Left renal cortex interstitium (tissue), 4 donors: ENCODE measurements around the gene PERM1. TPM values are rescaled to one million over a fixed set of nuclear protein-coding genes. Genes with fewer than 3 reads are reported as not detected.
"Not testable (repeated sequence)": the region's sequence is repeated elsewhere in the genome, so short reads cannot be mapped to it uniquely, and the experiment has no call there.

Experiments
- DNase-seq, 4 donors: peaks; one replicate each; pipeline ENCODE4 v3.0.0-alpha.2; 2013; ENCODE audit warnings: low read depth in 4 of 4, low spot score in 2 of 4, missing footprints in 1 of 4
- polyA plus RNA-seq, 4 donors: library from polyadenylated mRNA; unstranded; fragments of 120-200 nt; gene quantifications; one replicate each; pipeline ENCODE4 v1.2.1, GENCODE V29; 2013; ENCODE audit not compliant: insufficient read length in 4 of 4

The PERM1 gene
- polyA plus RNA-seq, 4 donors, result 0.30 to 0.46 TPM; not detected in 2

DNA sequence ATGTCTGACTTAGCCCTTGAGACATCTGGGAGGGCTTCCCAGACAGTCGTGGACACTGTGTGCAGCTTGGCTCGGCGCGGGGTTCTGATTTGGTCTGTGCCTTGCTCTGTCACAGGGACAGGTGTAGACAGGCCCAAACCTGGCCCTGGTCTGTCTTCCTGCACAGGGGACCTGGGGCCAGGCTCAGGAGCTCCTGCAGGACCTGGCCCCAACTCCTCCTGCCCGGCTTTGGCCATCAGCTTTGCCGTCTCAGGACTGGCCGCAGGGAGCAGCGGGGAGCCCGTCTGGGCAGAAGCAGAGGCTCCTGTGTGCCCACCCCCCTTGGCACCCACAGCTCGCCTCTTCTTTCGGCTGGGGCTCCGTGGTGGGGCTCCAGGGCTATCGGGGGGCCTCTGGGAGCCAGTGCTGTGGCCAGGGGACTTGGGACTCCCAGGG, 1.7 kb downstream of the PERM1 start:
- no peak for DNase-seq

DNA sequence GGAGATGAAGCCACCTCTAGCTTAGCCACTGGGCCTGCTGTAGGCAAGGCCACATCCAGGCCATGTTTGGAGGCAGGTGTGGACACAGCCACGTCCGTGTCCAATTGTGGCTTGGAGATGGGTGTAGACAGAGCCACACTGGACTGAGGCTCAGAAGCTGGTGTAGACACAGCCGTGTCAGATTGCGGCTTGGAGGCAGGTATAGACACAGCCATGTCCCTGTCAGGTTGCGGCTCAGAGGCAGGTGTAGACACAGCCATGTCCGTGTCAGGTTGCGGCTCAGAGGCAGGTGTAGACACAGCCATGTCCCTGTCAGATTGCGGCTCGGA, 2.2 kb downstream of the PERM1 start:
- DNase-seq, result no peak

DNA sequence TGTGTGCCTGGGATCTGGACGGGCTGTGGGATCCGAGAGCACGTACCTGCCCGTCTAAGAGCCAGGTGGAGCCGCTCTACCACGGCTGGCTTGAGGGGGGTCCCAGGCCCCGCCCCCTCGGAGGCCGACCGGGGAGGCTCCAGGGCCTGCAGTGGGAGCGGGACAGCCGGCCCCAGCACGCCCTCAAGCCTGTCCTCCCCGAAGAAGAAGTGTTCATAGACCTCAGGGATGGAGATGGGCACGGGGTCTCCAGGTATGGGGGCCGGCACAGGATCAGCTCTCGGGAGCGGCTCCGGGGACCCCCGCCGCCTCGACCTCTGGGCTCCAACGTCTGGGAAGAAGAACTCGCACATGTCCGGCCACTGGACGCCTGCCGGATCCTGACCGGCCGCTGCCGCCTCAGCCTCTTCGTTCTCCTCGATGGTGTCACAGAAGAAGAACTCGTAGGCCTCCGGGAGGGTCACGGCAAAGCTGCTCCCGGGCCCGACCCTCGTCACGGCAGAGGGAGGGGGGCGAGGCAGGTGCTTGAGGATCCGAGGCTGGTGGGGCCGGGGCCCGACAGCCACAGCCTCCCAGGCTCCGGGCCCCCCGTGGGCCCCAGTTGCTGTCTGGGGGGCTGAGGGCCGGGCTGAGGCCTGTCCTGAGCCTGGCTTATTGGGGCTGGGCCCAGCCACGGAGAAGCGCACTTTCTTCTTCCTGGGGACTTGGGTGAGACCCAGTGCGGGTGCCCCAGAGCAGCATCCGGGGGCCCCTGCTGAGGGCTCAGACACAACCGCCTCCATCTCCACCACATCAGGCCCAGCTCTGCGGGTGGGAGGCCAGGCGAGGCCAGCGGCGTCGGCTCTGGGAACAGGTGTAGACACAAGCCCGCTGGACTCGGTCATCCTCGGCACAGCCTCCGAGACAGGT, 2.8 kb downstream of the PERM1 start:
- DNase-seq, result no peak

DNA sequence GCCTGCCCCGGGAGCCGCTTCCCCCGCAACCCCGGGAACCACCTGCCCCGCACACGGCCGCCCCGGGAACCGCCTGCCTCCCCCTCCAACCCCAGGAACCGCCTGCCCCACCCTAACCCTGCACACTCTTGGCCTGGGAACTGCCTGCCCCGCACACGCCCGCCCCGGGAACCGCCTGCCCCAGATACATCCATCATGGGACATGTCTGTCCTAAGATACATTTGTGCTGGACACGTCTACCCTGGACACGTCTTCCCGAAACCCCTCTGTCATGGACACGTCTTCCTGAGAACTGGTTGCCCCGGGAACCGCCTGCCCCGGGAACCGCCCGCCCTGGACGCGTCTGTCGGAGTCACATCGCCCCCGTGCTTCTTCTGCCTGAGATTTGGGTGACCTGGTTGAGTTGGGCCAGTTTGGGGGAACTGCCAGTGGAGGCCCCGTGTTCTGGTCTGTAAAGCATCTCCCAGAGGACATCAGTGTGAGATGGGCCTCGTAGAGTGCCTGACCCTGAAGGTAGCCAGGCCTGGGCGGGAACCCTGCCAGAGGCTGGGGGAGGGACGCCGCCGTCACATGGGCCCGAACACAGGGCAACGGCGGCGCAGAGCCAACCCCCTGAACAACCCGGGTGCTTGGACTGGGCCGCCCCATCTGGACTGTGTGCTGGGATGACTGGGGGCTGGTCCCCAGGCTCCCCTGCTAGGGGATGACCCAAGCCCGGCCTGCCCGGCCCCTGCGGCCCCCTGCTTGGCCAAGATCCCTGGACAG, 3.6 kb downstream of the PERM1 start:
- no peak for DNase-seq

DNA sequence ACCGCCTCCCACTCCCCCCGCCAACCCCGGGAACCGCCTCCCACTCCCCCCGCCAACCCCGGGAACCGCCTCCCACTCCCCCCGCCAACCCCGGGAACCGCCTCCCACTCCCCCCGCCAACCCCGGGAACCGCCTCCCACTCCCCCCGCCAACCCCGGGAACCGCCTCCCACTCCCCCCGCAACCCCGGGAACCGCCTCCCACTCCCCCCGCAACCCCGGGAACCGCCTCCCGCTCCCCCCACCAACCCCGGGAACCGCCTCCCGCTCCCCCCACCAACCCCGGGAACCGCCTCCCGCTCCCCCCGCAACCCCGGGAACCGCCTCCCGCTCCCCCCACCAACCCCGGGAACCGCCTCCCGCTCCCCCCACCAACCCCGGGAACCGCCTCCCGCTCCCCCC, 5.1 kb downstream of the PERM1 start:
- not testable (repeated sequence) for DNase-seq

DNA sequence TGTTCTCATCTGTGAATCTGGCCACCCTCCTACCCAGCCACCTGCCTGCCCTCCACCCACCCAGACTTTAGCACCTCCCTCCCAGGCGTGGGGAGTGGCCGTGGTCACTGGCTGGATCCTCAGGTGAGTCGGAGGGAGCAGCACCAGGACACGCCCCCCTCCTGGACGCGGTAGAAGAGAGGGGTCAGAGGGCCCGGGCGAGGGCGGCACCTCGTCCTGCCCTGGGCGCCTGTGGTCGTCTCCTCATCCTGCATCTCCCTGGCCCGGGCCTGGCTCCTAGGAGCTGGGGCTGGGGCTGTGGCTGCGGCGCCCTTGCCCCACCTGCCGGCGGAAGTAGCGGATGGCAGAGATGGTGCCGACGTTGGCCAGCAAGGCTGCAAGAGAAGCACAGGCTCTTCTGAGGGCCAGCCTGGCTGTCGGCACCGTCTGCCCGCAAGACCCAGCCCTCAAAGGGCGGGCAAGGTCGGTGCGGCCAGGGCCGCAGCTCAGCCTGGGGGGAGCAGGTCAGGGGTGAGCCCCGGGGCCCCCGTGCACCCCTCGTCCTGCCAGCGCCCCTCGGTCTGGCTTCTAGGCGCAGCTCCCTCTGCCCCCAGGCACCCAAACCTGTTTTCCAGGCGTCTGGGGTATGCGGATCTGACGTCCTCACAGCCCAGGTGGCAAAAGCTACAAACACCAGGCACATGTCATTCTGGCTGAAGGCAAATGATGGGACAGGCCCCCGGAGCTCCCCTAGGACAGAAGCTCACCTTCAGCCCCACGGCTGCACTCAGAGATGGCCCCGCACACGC, 5.8 kb downstream of the PERM1 start:
- no peak for DNase-seq

DNA sequence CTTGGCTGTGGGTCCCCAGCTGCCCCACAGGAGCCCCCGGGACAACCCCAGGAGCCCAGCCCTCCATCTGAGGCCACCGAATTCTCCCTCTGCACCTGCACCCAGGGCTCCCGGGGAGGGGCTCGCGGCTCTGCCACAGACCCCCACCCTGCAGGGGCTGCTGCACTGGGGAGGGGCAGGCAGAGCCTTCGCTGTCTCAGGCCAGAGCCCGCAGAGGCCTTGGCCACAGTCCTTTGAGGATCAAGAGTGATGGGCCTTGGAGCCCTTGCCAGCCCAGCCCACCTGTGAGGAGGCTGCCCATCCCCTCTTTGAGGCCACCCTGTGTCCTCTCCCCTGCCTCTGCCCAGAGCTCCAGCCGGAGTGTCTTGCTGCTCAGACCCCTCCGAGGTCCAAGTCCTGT, 6.5 kb downstream of the PERM1 start:
- DNase-seq, result no peak

DNA sequence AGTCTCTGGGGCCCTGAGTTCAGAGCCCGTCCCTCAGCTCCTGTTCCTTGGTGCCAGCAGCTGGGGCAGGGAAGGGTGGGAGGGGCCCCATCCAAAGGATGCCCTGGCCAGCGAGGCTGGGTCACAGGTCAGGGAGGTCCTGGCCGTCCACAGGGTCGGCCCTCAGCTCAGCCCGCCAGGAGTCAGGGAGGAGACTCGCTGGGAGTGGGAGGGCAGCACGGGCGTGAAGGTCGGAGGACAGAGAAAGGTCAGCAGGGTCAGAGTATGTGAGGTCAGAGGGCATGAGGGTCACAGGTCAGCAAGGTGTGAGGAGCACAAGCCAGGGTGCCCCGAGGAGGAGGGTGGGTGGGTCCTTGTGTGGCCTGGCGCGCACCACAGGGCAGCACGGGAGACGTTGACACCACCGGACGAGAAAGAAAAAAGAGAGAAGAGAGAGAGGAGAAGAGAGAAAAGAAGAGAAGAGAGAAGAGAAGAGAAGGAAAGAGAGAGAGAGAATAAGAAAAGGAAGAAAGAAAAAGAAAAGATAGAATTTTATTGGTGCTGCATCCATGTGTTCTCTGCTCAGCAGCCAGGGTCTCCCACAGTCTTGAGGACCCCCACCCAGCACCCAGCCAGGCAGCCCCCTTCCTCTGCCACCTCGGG, 7.1 kb downstream of the PERM1 start:
- no peak for DNase-seq

DNA sequence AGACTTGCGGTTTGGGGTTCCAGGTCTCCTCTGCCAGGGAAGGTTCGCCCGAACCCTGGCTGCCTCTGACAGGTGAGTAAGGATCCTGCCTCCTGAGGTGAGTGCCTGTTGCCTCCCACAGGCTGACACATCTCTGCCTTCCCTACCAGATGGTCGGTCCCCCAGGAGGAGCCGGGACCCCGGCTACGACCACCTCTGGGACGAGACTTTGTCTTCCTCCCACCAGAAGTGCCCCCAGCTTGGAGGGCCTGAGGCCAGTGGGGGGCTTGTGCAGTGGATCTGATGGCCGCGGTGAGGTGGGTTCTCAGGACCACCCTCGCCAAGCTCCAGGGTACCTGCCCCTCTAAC, 7.6 kb downstream of the PERM1 start:
- DNase-seq, result no peak

DNA sequence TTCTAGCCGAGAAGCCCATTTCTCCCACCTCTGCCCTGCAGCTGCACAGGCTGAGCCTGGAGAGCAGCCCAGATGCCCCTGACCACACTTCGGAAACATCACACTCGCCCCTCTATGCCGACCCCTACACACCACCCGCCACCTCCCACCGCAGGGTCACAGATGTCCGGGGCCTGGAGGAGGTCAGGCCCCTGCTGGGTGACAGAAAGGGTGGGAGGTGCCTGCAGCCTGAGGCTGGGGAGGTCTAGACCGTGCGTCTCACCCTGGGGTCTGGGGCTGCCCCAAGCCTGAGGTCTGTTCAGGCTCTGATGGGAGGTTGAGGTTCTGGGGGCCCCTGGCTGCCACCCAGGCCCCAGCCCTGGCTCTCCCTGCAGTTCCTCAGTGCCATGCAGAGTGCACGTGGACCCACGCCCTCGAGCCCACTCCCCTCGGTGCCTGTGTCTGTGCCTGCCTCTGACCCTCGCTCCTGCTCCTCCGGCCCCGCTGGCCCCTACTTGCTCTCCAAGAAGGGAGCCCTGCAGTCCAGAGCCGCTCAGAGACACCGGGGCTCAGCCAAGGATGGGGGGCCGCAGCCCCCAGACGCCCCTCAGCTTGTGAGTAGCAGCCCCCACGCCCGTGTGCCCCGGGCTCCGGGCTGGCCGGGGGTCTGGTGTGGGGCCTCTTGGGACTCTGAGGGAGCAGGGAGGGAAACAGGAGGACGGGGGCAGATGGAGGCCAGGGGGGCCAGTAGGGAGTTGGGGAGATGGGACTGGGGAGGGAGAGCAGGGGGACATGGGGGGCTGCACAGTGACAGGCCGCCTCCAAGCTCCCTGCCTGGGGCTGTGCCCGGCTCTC, 8.2 kb downstream of the PERM1 start:
- DNase-seq, result no peak

DNA sequence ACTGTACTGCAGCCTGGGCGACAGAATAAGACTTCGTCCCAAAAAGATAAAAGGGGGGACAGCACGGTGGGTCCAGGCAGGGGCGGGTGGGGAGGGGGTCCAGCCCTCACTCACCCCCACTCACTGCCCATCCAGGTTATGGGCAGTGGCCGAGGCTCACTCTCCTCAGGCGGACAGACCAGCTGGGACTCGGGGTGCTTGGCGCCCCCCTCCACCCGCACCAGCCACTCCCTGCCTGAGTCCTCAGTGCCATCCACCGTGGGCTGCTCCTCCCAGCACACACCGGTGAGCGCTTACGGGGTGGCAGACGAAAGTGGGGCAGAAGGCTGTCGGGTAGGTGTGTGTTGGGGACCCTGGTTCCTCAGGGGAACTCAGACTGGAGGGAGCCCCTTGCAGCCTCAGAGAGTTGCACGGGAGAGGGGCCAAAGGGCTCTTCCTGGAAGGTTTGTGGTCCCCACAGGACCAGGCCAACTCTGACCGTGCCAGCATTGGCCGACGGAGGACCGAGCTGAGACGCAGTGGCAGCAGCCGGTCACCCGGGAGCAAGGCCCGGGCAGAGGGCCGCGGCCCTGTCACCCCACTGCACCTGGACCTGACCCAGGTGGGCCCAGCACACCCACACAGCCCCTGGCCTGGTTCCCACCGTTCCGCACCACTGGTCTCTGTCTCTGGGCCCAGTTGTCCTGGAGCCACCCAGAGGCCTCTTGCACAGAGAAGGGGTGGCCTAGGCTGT, 9.0 kb downstream of the PERM1 start:
- no peak for DNase-seq

DNA sequence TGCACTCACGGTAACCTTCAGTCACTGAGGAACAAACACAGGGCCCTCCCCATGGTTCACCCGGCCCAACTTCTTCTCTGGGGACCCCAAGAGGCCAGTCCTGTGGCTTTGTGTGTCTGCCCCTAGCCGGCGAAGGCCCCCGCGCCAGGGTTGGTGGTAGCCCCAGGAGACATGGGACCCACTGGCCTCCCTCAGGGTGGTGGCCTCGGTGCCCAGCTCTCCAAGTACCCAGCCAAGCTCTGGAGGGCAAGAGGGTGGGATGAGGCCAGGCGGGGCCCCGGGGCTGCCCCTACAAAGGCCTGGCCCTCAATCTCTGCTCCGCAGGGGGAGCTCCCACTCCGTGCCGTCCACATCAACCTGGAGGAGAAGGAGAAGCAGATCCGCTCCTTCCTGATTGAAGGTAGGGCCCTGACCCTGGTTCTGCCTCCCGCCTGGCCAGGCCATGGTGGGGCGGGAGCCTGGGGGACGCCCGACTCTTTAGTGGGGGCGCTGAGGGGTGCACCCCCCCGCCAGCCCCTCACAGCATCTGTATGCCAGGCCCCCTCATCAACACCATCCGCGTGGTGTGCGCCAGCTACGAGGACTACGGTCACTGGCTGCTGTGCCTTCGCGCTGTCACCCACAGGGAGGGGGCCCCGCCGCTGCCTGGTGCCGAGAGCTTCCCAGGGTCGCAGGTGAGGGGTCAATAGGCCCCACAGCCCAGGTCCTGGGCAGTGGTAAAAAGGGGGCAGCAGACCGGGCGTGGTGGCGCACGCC, 10.0 kb downstream of the PERM1 start:
- no peak for DNase-seq

DNA sequence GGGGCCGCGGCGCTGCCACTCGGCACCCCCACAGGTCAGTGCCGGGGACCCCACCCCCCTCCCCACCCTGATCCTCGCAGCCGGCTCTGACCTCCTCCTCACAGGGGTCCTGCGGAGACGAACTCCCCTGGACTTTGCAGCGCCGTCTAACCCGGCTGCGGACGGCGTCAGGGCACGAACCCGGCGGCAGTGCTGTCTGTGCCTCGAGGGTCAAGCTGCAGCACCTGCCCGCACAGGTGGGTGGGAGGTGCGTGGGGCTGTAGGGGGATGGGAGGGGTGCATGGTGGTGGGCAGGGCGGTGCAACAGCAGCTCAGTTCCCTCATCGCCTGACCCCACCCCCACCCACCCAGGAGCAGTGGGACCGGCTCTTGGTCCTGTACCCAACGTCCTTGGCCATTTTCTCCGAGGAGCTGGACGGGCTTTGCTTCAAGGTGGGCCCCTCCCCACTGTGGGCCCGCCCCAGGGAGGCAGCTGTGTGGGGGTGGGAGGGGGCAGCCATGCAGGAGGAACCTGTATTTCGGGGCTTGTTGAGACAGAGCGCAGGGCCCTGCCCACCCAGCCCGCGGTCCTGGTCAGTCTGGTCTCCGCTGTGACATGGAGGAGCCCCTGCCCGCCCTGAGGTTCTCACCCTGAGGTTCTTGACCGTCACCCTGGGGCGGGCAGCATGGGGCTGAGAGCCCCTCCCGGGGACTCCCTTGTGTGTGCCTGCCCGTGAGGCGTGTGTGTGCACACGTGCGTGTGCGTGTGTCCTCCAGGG, 10.7 kb downstream of the PERM1 start:
- DNase-seq, result no peak

DNA sequence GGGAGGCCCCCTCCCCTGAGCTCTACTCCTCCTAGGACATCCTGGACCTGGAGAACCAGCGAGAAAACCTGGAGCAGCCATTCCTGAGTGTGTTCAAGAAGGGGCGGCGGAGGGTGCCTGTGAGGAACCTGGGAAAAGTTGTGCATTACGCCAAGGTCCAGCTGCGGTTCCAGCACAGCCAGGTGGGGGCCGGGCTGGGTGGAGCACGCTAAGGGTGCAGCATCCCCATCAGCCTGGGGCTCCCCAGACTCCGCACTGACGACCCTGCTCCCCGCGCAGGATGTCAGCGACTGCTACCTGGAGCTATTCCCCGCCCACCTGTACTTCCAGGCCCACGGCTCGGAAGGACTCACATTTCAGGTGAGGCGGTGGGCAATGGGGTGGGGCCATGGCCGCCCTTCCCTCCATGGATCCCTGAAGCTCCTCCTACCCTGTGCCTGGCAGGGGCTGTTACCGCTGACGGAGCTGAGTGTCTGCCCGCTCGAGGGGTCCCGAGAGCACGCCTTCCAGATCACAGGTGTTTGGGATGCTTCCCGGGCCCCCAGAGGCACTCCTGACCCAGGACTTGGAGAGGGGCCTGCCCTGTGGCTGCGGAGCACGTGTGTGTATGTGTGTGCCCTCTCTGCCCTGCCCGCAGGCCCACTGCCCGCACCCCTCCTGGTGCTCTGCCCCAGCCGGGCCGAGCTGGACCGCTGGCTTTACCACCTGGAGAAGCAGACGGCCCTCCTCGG, 11.5 kb downstream of the PERM1 start:
- DNase-seq, result no peak

DNA sequence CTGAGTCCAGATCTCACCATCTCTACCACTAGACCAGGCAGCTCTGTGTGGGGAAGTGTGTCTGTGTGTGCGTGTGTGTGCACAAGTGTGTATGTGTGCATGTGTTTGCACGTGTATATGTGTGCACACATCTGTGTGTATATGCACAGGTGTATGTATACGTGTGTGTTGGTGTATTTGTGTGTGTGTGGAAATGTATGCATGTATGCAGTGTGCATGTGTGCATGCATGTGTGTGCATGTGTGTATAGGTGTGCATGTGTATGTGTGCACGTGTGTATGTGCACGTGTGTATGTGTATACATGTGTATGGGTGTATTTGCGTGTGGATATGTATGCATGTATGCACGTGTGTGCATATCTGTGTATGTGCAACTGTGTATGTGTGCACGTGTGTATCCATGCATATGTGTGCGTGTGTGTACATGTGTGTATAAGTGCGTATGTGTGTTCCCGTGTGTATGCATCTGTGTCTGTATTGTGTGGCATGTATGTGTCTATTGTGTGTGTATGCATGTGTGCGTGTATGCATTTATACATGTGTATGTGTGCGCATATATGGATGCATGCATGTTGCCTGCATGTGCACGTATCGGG, 12.5 kb downstream of the PERM1 start:
- DNase-seq, result no peak

DNA sequence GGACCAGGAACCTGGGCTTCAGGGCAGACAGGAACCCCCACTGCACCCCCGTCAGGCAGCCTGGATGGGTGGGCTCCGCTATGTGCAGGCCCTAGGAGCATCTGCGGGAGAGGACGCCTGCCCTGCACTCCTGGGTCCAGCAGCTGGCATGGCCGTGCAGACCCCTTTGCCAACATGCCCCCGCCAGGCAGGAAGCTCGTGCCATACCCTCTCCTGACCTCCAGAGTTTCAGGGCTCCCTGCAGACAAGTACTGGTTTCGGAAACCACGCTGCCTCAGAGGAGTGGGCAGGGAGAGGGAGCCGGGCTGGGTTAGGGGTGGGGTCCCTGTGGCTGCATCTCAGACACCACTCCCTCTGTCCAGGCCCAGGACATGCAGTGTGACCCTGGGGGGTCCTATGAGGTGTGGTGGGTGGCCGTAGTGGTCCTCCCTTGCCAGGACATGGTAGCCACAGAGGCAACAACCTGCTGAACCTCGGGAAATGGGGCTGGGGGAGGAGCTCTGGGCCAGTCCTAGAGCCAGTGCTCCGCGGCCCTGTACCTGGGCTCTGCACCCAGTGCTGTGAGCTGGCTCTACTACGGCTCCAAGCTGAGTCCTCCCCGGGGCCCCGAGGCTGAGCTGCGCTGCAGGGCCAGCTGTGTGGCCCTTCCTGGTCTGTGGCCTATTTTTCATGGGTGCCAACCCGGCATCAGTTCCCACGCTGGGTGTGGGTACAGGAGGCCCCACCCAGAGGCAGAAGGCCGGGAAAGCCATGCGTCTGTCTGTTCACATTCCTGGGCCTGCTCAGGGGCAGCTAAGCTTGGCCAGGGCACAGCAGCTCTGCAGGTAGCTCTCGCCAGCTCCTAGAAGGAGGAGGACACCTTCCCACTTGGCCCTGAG, 14.2 kb downstream of the PERM1 start:
- DNase-seq, result no peak
